ENCODE results near the gene FOXK2. TPM values are rescaled to one million over a fixed set of nuclear protein-coding genes. Genes with fewer than 3 reads are reported as not detected.

The FOXK2 gene
- total RNA-seq, 1 experiment from 2014 or later, result 72.0 TPM

- H3K23me2 ChIP-seq (ENCODE audit: insufficient read length, low read depth, low read length, poor library complexity, severe bottlenecking), result no peaks in the 10 kb centered on the region
- no peak for DNase-seq
- TF ChIP-seq, protein P1, sequence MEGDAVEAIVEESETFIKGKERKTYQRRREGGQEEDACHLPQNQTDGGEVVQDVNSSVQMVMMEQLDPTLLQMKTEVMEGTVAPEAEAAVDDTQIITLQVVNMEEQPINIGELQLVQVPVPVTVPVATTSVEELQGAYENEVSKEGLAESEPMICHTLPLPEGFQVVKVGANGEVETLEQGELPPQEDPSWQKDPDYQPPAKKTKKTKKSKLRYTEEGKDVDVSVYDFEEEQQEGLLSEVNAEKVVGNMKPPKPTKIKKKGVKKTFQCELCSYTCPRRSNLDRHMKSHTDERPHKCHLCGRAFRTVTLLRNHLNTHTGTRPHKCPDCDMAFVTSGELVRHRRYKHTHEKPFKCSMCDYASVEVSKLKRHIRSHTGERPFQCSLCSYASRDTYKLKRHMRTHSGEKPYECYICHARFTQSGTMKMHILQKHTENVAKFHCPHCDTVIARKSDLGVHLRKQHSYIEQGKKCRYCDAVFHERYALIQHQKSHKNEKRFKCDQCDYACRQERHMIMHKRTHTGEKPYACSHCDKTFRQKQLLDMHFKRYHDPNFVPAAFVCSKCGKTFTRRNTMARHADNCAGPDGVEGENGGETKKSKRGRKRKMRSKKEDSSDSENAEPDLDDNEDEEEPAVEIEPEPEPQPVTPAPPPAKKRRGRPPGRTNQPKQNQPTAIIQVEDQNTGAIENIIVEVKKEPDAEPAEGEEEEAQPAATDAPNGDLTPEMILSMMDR (conservative IDR thresholded peaks at IDR 0.05), result no peak
Measured at GRCh38 chr17:82601447-82602000, 82.0 kb downstream of the FOXK2 start.

More at GRCh38 chr17:82601447-82602000, 82.0 kb downstream of the FOXK2 start:
- Histone ChIP-seq H2AFZ (ENCODE audit: low read length) (no peak overlapping the region), H2BK12ac (ENCODE audit: insufficient read length, low read depth, low read length) (no peak overlapping the region), H2BK15ac (ENCODE audit: low read depth, low read length) (no peak overlapping the region), H2BK5ac (ENCODE audit: insufficient read length, low read length) (no peak overlapping the region), H3K79me1 (ENCODE audit: insufficient read depth, low read depth, low read length, poor library complexity, severe bottlenecking) (no peaks in the 10 kb centered on the region), H3K27me3 (ENCODE audit: insufficient read depth, low read length) (no peaks in the 10 kb centered on the region), H3K23ac (ENCODE audit: insufficient read length, low read depth, low read length) (no peak overlapping the region), H3K4ac (ENCODE audit: low read depth, low read length) (no peak overlapping the region), H3K14ac (ENCODE audit: insufficient read depth, low read length) (no peak overlapping the region), H3K9ac (ENCODE audit: extremely low read depth, insufficient read length, low read length) (no peak overlapping the region), H2BK120ac (ENCODE audit: low read depth, low read length, poor library complexity, severe bottlenecking) (no peak overlapping the region), H2BK20ac (ENCODE audit: low read depth, low read length, poor library complexity, severe bottlenecking) (no peak overlapping the region), H3K79me2 (ENCODE audit: insufficient read depth, low read length) (no peaks in the 10 kb centered on the region), H3T11ph (ENCODE audit: low read length) (no peak overlapping the region), H3K9me3 (ENCODE audit: control insufficient read depth, low read depth, low read length) (no peaks in the 10 kb centered on the region), H3K56ac (ENCODE audit: insufficient read length, low read depth, low read length) (no peak overlapping the region), H3K4me1 (ENCODE audit: insufficient read depth, low read length) (no peaks in the 10 kb centered on the region), H4K20me1 (ENCODE audit: control insufficient read depth, insufficient read depth, insufficient read length) (peaks cover 3% of the 10 kb centered on the region), H4K5ac (ENCODE audit: insufficient read length, low read depth, low read length) (no peak overlapping the region), H4K91ac (ENCODE audit: insufficient read length, low read depth, low read length) (no peak overlapping the region), H3K18ac (ENCODE audit: insufficient read length, low read depth, low read length) (no peak overlapping the region), H3K27ac (ENCODE audit: insufficient read length, low read depth, low read length) (no peak overlapping the region), H4K8ac (replicated peaks; ENCODE audit: insufficient read length, low read depth, low read length) (no peak overlapping the region), H3K4me2 (ENCODE audit: insufficient read depth, insufficient read length, low read length) (no peak overlapping the region), H2AK5ac (ENCODE audit: insufficient read length, low read length) (no peak overlapping the region)
- no peaks in the 10 kb centered on the region; a peak in 2 of 5 replicates for H3K9me3 Mint-ChIP-seq
- no peak overlapping the region for H3K4me3 Mint-ChIP-seq
- peaks cover 50 to 88% (median 86%) of the 10 kb centered on the region in 3 experiments; a peak in 6 of 7 replicates for H3K36me3 Mint-ChIP-seq (ENCODE audit: insufficient read depth in 1 of 3, low read depth in 3 of 3)
- WGBS (ENCODE audit: extremely low coverage, insufficient read length, low lambda C conversion rate), result no CpG with 5 or more reads among the region's 24 CpGs
- no peaks in the 10 kb centered on the region for H3K27me3 Mint-ChIP-seq (ENCODE audit: low read depth)
- H3K4me1 Mint-ChIP-seq, result peaks cover 2 to 4% of the 10 kb centered on the region in 2 experiments; a peak in 2 of 4 replicates
- H3K27ac Mint-ChIP-seq, result peak overlapping the region in 2 of 3 experiments; percentile 23 to 97; a peak in 3 of 7 replicates

Data from H9 (cell line).